Neutrophil (primary cell): Measurements from ENCODE around the gene ETV5.

Experiments used
- H3K27ac ChIP-seq: fragments of 200-600 bp; sonication (generic); 2 replicates; pipeline ENCODE4 v1.5.1; 2016; ENCODE audit warnings: mild to moderate bottlenecking, moderate library complexity
- H3K27me3 ChIP-seq: fragments of 200-600 bp; sonication (generic); 2 replicates; pipeline ENCODE4 v1.6.0; 2016; ENCODE audit warnings: mild to moderate bottlenecking
- H3K36me3 ChIP-seq: fragments of 200-600 bp; sonication (generic); 2 replicates; pipeline ENCODE4 v1.5.1; 2017
- H3K4me1 ChIP-seq, 2 experiments: fragments of 200-600 bp in 1 of 2; sonication (generic) in 1 of 2; 1 replicate in 1 of 2; 2 replicates in 1 of 2; pipeline versions ENCODE4 v1.5.1 to v1.6.1; 2013 to 2016; ENCODE audit warnings: low read depth in 1 of 2, low read length in 1 of 2, mild to moderate bottlenecking in 1 of 2, moderate library complexity in 1 of 2; ENCODE audit not compliant: control insufficient read depth in 1 of 2, insufficient read depth in 1 of 2
- H3K4me3 ChIP-seq, 2 experiments: fragments of 200-600 bp in 1 of 2; sonication (generic) in 1 of 2; 1 replicate in 1 of 2; 2 replicates in 1 of 2; pipeline ENCODE4 v1.5.1; 2013 to 2016; ENCODE audit warnings: low read depth in 1 of 2, low read length in 1 of 2, mild to moderate bottlenecking in 1 of 2, moderate library complexity in 1 of 2
- H3K9me3 ChIP-seq: fragments of 200-600 bp; sonication (generic); 2 replicates; pipeline ENCODE4 v1.5.1; 2016
- TF ChIP-seq, protein P1 (sequence below): fragments of 200-600 bp; sonication (generic); IDR thresholded peaks from 2 replicates; pipeline ENCODE4 v1.5.1; 2016; ENCODE audit warnings: antibody characterized with exemption

ETV5 gene

DNA sequence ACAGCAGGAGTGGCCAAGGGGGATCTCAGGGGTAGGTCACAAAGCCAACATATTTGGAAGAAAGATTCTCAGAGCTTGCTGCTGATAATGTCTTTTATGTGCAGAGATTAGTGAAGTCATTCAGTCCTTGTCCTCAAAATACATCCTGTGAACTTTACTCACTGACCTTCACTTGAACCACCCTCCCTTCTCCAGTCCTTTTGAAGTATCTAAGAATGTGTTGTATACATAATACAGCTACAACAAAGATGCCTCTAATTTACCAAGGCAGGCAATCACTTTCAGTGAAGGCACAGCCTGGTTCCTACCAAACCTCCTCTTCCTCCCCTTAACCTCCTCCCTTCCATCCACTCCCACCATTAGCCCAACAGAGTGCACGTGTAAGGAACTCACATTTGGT is 38.3 kb downstream of the ETV5 start:
- TF ChIP-seq, protein P1, sequence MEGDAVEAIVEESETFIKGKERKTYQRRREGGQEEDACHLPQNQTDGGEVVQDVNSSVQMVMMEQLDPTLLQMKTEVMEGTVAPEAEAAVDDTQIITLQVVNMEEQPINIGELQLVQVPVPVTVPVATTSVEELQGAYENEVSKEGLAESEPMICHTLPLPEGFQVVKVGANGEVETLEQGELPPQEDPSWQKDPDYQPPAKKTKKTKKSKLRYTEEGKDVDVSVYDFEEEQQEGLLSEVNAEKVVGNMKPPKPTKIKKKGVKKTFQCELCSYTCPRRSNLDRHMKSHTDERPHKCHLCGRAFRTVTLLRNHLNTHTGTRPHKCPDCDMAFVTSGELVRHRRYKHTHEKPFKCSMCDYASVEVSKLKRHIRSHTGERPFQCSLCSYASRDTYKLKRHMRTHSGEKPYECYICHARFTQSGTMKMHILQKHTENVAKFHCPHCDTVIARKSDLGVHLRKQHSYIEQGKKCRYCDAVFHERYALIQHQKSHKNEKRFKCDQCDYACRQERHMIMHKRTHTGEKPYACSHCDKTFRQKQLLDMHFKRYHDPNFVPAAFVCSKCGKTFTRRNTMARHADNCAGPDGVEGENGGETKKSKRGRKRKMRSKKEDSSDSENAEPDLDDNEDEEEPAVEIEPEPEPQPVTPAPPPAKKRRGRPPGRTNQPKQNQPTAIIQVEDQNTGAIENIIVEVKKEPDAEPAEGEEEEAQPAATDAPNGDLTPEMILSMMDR: no peak
- Histone ChIP-seq H3K9me3 (no peaks in the 10 kb centered on the region), H3K27me3 (no peaks in the 10 kb centered on the region), H3K27ac (no peak overlapping the region), H3K36me3 (no peaks in the 10 kb centered on the region), H3K4me3 (no peak overlapping the region), H3K4me1 (no peaks in the 10 kb centered on the region)

DNA sequence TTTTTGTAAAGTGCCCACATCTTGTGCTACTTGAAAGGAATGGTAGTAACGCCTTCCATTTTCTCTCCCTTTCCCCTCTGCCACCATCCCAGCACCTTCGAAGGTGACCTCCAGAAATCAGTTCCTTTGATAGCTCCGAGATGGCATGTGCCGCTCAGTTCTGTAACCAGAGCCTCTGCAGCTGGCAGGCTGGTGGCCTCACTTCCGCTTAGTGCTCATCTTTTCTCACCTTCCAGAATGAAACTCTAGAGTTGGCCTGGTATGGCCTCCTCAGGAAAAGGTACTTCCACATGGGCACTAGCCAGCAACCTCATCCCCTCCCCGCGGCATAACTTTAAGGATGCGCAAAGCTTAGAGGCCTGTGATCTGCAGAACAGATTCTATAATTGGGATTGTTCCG is 38.8 kb downstream of the ETV5 start:
- no peak overlapping the region for H3K27ac ChIP-seq
- H3K4me1 ChIP-seq: no peaks in the 10 kb centered on the region
- no peaks in the 10 kb centered on the region for H3K27me3 ChIP-seq
- no peaks in the 10 kb centered on the region for H3K36me3 ChIP-seq
- no peak overlapping the region for H3K4me3 ChIP-seq
- H3K9me3 ChIP-seq: no peaks in the 10 kb centered on the region
- TF ChIP-seq, protein P1: no peak

DNA sequence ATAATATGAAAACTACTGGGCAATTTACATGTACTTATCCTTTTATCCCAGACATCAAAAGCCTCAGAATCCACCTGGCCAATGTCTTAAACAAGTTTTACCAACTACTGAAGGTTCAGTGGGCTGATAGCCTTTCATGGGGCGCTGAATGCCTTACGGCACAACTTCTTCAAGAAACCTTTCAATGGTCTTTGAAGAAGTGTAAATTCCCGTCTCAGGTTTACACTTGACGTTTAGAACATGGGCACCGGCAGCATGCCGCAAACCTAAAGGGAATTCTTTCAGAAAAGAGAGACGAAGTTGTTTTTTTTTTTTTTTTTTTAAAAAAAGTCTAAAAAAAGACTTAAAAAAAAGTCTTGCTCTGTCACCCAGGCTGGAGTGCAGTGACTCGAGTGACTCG is 39.7 kb downstream of the ETV5 start:
- TF ChIP-seq, protein P1: no peak
- Histone ChIP-seq H3K27me3 (no peaks in the 10 kb centered on the region), H3K4me1 (no peaks in the 10 kb centered on the region), H3K9me3 (no peaks in the 10 kb centered on the region), H3K36me3 (no peaks in the 10 kb centered on the region), H3K27ac (no peak overlapping the region), H3K4me3 (no peak overlapping the region)

DNA sequence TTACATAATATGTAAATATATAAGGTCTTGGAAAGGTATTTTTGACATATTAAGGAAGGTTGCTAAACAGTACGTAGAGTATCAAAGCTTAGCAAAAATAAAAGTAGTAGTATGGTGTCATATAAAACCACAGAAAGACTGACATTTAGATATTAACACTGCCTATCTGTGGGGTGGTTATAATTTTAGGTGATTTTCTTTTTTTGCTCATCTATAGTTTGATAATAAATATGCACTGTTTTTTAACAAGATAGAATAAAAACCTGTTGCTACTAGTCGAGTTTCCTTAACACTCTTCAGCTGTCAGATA is 40.7 kb downstream of the ETV5 start:
- Histone ChIP-seq H3K9me3 (no peaks in the 10 kb centered on the region), H3K27me3 (no peaks in the 10 kb centered on the region), H3K4me3 (no peak overlapping the region), H3K4me1 (no peaks in the 10 kb centered on the region), H3K36me3 (no peaks in the 10 kb centered on the region), H3K27ac (no peak overlapping the region)
- TF ChIP-seq, protein P1: no peak

DNA sequence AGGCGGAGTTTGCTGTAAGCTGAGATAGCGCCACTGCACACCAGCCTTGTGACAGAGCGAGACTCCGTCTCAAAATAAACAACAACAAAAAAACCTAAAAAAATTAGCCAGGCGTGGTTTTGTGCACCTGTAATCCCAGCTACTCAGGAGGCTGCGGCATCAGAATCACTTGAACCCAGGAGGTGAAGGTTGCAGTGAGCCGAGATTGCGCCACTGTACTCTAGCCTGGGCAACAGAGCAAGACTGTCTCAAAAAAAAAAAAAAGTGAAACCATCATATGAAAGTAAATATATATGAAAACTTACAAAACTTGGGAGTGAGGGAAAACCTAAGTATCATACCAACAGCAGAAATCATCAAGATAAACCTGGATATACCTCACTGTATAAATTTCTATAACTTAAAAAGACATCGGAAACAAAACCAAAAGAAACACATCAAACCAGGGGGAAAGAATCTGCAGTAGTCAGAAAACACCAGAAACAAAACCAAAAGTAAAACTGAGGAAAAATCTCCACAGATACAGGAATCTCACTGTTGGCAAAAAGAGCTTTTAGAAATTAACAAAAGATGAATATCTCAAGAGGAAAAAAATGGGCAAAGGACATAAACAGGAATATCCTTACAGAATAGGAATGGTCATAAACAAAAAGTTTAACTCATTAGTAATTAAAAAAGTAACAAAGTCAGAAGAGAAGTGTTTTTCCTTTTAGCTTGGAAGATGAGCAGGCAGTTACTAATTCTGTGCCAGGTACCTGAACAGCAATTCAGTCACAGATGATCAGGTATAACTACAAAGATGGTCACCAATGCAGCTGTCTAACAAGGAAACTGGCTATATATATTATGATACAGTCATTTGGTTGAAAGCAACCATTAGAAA is 41.3 kb downstream of the ETV5 start:
- Histone ChIP-seq H3K4me1 (no peaks in the 10 kb centered on the region), H3K9me3 (no peaks in the 10 kb centered on the region), H3K27me3 (no peaks in the 10 kb centered on the region), H3K4me3 (no peak overlapping the region), H3K36me3 (no peaks in the 10 kb centered on the region), H3K27ac (no peak overlapping the region)
- TF ChIP-seq, protein P1: no peak
